HG02610 (cell line): ENCODE measurements around the gene TIGD2.
"Not testable (repeated sequence)": the region's sequence is repeated elsewhere in the genome, so short reads cannot be mapped to it uniquely, and the experiment has no call there.

Experiments
- ATAC-seq: cut with Tn5 transposase; IDR thresholded peaks from one replicate; pipeline ENCODE4 v1.9.1; 2021; ENCODE audit warnings: mild to moderate bottlenecking, moderate library complexity; ENCODE audit not compliant: unreplicated experiment

The TIGD2 gene

GRCh38 chr4:89117115-89117514 lies 5.8 kb downstream of the TIGD2 start:
- ATAC-seq, result no peak

- no peak for ATAC-seq
Measured at GRCh38 chr4:89119166-89119565, 7.8 kb downstream of the TIGD2 start.

GRCh38 chr4:89119836-89120235 lies 8.5 kb downstream of the TIGD2 start:
- ATAC-seq, result no peak

GRCh38 chr4:89121387-89122068 lies 10.2 kb downstream of the TIGD2 start:
- no peak for ATAC-seq

- no peak for ATAC-seq
Measured at GRCh38 chr4:89123451-89123851, 12.1 kb downstream of the TIGD2 start.

- ATAC-seq, result no peak
Measured at GRCh38 chr4:89125901-89126782, 14.8 kb downstream of the TIGD2 start.

- ATAC-seq, result no peak
Measured at GRCh38 chr4:89129080-89129640, 17.8 kb downstream of the TIGD2 start.

- no peak for ATAC-seq
Measured at GRCh38 chr4:89134775-89135319, 23.5 kb downstream of the TIGD2 start.

- ATAC-seq, result no peak
Measured at GRCh38 chr4:89136525-89136924, 25.2 kb downstream of the TIGD2 start.

GRCh38 chr4:89137231-89137630 lies 25.9 kb downstream of the TIGD2 start:
- no peak for ATAC-seq

GRCh38 chr4:89137695-89138094 lies 26.4 kb downstream of the TIGD2 start:
- no peak for ATAC-seq

GRCh38 chr4:89140168-89140759 lies 28.9 kb downstream of the TIGD2 start:
- no peak for ATAC-seq

GRCh38 chr4:89142691-89143669 lies 31.6 kb downstream of the TIGD2 start:
- peak; percentile 51 for ATAC-seq

- not testable (repeated sequence) for ATAC-seq
Measured at GRCh38 chr4:89144652-89145051, 33.3 kb downstream of the TIGD2 start.

GRCh38 chr4:89146196-89146595 lies 34.9 kb downstream of the TIGD2 start:
- no peak for ATAC-seq

- ATAC-seq, result no peak
Measured at GRCh38 chr4:89152972-89153371, 41.6 kb downstream of the TIGD2 start.

GRCh38 chr4:89156174-89156914 lies 45.0 kb downstream of the TIGD2 start:
- ATAC-seq, result no peak

- ATAC-seq, result no peak
Measured at GRCh38 chr4:89157488-89158024, 46.2 kb downstream of the TIGD2 start.

- ATAC-seq, result peak; percentile 68
Measured at GRCh38 chr4:89158884-89159503, 47.7 kb downstream of the TIGD2 start.
